Measurements from ENCODE around the gene RANGAP1.

DNA sequence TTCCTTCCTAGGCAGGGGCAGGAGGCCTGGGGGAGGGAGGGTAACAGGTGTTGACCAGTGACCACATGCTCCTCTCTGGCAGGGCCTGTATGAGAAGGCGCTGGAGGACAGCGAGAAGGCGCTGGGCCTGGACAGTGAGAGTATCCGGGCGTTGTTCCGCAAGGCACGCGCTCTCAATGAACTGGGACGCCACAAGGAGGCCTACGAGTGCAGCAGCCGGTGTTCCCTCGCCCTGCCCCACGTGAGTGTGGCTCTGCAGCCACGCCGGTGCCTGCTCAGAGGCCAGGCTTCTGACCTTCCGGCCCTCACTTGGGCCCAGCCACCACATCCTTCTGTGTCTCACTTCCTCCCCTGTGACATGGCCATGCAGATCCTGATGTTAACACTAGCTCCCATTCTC is 41.1 kb upstream of the RANGAP1 start:
- TF ChIP-seq, protein P1, sequence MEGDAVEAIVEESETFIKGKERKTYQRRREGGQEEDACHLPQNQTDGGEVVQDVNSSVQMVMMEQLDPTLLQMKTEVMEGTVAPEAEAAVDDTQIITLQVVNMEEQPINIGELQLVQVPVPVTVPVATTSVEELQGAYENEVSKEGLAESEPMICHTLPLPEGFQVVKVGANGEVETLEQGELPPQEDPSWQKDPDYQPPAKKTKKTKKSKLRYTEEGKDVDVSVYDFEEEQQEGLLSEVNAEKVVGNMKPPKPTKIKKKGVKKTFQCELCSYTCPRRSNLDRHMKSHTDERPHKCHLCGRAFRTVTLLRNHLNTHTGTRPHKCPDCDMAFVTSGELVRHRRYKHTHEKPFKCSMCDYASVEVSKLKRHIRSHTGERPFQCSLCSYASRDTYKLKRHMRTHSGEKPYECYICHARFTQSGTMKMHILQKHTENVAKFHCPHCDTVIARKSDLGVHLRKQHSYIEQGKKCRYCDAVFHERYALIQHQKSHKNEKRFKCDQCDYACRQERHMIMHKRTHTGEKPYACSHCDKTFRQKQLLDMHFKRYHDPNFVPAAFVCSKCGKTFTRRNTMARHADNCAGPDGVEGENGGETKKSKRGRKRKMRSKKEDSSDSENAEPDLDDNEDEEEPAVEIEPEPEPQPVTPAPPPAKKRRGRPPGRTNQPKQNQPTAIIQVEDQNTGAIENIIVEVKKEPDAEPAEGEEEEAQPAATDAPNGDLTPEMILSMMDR (conservative IDR thresholded peaks at IDR 0.05; ENCODE audit: low read length): no peak
- TF ChIP-seq EZH2phosphoT487 (IDR thresholded peaks at IDR 0.05; ENCODE audit: borderline replicate concordance, low read depth, low read length): no peak

All from OCI-LY7 (cell line).